Measurements from ENCODE around the gene TBK1. TPM values are rescaled to one million over a fixed set of nuclear protein-coding genes. Genes with fewer than 3 reads are reported as not detected.

Gene TBK1
- polyA plus RNA-seq, 1 donor from 2014 or later, result 19.7 TPM

DNA sequence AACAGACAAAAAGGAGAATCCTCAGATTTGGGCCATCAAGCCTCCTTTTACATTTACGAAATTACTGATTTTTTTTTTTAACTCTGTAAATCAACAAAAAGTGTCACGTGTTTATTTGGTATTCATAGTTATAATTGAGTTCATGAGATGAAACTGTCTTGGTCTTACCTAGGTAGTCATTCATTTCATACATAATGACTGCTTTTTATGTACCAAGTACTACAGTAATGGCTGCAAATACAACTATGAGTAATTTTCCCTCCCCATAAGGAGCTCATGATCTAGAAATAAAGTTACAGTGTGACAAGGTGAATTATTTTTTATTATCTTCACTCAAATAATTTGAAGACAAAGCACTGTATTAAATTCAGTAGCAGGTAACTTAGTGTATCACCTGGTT is 6.4 kb upstream of the TBK1 start:
- Histone ChIP-seq H3F3A (ENCODE audit: insufficient read depth, low read length, poor library complexity, severe bottlenecking) (no peaks in the 10 kb centered on the region), H3K27ac (ENCODE audit: low read length) (no peak overlapping the region), H3K4me2 (ENCODE audit: low read length) (no peak overlapping the region), H3K9me3 (ENCODE audit: low read length) (no peaks in the 10 kb centered on the region), H3K79me2 (replicated peaks; ENCODE audit: insufficient read depth, low read length) (no peaks in the 10 kb centered on the region), H3K4me3 (ENCODE audit: low read length) (no peak overlapping the region), H4K20me1 (ENCODE audit: insufficient read depth) (no peaks in the 10 kb centered on the region), H3K36me3 (ENCODE audit: insufficient read depth, low read length) (no peaks in the 10 kb centered on the region), H2AFZ (ENCODE audit: low read depth, low read length) (no peak overlapping the region), H3K9ac (ENCODE audit: low read length) (no peak overlapping the region), H3K9me2 (ENCODE audit: insufficient read depth, low read length) (no peaks in the 10 kb centered on the region), H3K27me3 (ENCODE audit: insufficient read depth, low read depth, low read length) (no peaks in the 10 kb centered on the region)
- no peak for TF ChIP-seq TAF1 (IDR thresholded peaks at IDR 0.05; ENCODE audit: low read depth)

DNA sequence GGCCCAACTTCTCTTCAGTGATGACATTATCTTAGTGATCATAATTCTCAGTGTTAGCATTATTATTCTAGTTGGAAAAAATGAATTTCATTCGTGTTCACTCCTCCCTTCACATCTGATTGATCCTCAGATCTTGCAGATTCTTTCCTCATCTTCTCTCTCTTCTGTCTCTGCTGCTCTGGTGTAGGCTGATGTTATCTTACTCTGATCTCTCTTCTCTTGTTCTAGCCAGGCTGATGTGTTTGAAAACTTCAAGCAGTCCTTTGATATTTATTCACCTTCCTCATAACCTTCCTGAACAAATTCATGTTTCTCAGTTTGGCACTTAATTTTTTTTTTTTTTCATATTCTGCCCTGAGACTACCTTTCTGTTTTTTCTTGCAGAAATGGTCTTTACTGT is 5.6 kb upstream of the TBK1 start:
- no peak overlapping the region for H3K9ac ChIP-seq (ENCODE audit: low read length)
- no peak overlapping the region for H3K4me3 ChIP-seq (ENCODE audit: low read length)
- H3F3A ChIP-seq (ENCODE audit: insufficient read depth, low read length, poor library complexity, severe bottlenecking), result no peaks in the 10 kb centered on the region
- no peaks in the 10 kb centered on the region for H3K36me3 ChIP-seq (ENCODE audit: insufficient read depth, low read length)
- no peaks in the 10 kb centered on the region for H3K79me2 ChIP-seq (replicated peaks; ENCODE audit: insufficient read depth, low read length)
- TF ChIP-seq SMC3 (conservative IDR thresholded peaks at IDR 0.05; ENCODE audit: poor library complexity) (no peak), POLR2AphosphoS5 (IDR thresholded peaks at IDR 0.05) (no peak), EZH2 (IDR thresholded peaks at IDR 0.05; ENCODE audit: borderline replicate concordance, insufficient read depth, low read length, poor library complexity, severe bottlenecking) (no peak), EP300 (conservative IDR thresholded peaks at IDR 0.05; ENCODE audit: poor library complexity, severe bottlenecking) (no peak), RAD21 (conservative IDR thresholded peaks at IDR 0.05) (no peak), MXI1 (conservative IDR thresholded peaks at IDR 0.05; ENCODE audit: poor library complexity, severe bottlenecking) (no peak), TAF1 (IDR thresholded peaks at IDR 0.05; ENCODE audit: low read depth) (no peak)
- TF ChIP-seq, protein P1, sequence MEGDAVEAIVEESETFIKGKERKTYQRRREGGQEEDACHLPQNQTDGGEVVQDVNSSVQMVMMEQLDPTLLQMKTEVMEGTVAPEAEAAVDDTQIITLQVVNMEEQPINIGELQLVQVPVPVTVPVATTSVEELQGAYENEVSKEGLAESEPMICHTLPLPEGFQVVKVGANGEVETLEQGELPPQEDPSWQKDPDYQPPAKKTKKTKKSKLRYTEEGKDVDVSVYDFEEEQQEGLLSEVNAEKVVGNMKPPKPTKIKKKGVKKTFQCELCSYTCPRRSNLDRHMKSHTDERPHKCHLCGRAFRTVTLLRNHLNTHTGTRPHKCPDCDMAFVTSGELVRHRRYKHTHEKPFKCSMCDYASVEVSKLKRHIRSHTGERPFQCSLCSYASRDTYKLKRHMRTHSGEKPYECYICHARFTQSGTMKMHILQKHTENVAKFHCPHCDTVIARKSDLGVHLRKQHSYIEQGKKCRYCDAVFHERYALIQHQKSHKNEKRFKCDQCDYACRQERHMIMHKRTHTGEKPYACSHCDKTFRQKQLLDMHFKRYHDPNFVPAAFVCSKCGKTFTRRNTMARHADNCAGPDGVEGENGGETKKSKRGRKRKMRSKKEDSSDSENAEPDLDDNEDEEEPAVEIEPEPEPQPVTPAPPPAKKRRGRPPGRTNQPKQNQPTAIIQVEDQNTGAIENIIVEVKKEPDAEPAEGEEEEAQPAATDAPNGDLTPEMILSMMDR (IDR thresholded peaks at IDR 0.05; ENCODE audit: poor library complexity, severe bottlenecking), result no peak
- TF ChIP-seq, protein P2, sequence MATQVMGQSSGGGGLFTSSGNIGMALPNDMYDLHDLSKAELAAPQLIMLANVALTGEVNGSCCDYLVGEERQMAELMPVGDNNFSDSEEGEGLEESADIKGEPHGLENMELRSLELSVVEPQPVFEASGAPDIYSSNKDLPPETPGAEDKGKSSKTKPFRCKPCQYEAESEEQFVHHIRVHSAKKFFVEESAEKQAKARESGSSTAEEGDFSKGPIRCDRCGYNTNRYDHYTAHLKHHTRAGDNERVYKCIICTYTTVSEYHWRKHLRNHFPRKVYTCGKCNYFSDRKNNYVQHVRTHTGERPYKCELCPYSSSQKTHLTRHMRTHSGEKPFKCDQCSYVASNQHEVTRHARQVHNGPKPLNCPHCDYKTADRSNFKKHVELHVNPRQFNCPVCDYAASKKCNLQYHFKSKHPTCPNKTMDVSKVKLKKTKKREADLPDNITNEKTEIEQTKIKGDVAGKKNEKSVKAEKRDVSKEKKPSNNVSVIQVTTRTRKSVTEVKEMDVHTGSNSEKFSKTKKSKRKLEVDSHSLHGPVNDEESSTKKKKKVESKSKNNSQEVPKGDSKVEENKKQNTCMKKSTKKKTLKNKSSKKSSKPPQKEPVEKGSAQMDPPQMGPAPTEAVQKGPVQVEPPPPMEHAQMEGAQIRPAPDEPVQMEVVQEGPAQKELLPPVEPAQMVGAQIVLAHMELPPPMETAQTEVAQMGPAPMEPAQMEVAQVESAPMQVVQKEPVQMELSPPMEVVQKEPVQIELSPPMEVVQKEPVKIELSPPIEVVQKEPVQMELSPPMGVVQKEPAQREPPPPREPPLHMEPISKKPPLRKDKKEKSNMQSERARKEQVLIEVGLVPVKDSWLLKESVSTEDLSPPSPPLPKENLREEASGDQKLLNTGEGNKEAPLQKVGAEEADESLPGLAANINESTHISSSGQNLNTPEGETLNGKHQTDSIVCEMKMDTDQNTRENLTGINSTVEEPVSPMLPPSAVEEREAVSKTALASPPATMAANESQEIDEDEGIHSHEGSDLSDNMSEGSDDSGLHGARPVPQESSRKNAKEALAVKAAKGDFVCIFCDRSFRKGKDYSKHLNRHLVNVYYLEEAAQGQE (IDR thresholded peaks at IDR 0.05; ENCODE audit: borderline replicate concordance), result no peak
- H4K20me1 ChIP-seq (ENCODE audit: insufficient read depth), result no peaks in the 10 kb centered on the region
- no peaks in the 10 kb centered on the region for H3K27me3 ChIP-seq (ENCODE audit: insufficient read depth, low read depth, low read length)
- no peaks in the 10 kb centered on the region for H3K9me2 ChIP-seq (ENCODE audit: insufficient read depth, low read length)
- H3K9me3 ChIP-seq (ENCODE audit: low read length), result no peaks in the 10 kb centered on the region
- H3K27ac ChIP-seq (ENCODE audit: low read length), result no peak overlapping the region
- H3K4me2 ChIP-seq (ENCODE audit: low read length), result no peak overlapping the region
- H2AFZ ChIP-seq (ENCODE audit: low read depth, low read length), result no peak overlapping the region
